Brain microvascular endothelial cell (primary cell): ENCODE measurements around the gene PTPRQ.
A peak's percentile ranks its signal among the peaks of the same experiment; 100 is the strongest.

ENCODE experiments used
- DNase-seq: peaks from one replicate; pipeline ENCODE4 v3.0.0-alpha.2; 2020
- H3K27ac ChIP-seq: fragments of 250-450 bp; sonication (Bioruptor Pico); 2 replicates; pipeline ENCODE4 v1.5.1; 2020; ENCODE audit warnings: mild to moderate bottlenecking, moderate library complexity
- H3K27me3 ChIP-seq: fragments of 250-450 bp; sonication (Bioruptor Pico); replicated peaks from 2 replicates; pipeline ENCODE4 v1.5.1; 2020; ENCODE audit warnings: mild to moderate bottlenecking
- H3K36me3 ChIP-seq: fragments of 250-450 bp; sonication (Bioruptor Pico); replicated peaks from 2 replicates; pipeline ENCODE4 v1.5.1; 2020; ENCODE audit warnings: mild to moderate bottlenecking
- H3K4me3 ChIP-seq: 2 replicates; pipeline ENCODE4 v1.5.1; 2011; ENCODE audit warnings: low read depth, mild to moderate bottlenecking, control low read depth, low read length, moderate library complexity
- in situ Hi-C: cut with HindIII; loops from 2 replicates; pipeline ENCODE4 v1.10.0; 2017; ENCODE audit warnings: low sequenced_read_pairs, low pct_ligation_motif_present
- TF ChIP-seq, protein P1 (sequence below): IDR thresholded peaks from 2 replicates; pipeline ENCODE4 v1.5.1; 2011; ENCODE audit warnings: low read depth, mild to moderate bottlenecking, moderate library complexity, low read length, control low read depth, inconsistent platforms; ENCODE audit errors: missing control alignments

PTPRQ gene

DNA sequence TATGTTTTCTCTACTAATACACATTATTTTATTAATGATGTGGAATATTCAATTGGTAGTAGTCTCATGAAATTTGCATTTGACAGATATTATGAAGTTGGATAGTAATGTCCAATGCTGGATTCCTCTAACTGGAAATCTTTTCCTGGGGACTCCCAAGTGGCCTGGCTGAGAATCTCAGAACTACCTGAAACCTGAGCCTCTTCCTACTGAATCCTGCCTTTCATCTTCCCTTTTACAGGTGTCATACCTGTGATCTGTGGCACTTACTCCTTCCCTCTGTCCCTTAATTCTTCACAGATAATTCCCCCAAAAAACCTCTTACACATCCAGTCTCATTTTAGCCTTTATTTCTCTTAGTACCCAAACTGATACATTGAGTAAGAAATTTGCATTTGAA, 173.7 kb downstream of the PTPRQ start:
- H3K27me3 ChIP-seq: no peaks in the 10 kb centered on the region
- H3K27ac ChIP-seq: no peak overlapping the region
- no peaks in the 10 kb centered on the region for H3K36me3 ChIP-seq
- in situ Hi-C loops: no loop called here
- no peak overlapping the region for H3K4me3 ChIP-seq
- no peak for DNase-seq
- TF ChIP-seq, protein P1, sequence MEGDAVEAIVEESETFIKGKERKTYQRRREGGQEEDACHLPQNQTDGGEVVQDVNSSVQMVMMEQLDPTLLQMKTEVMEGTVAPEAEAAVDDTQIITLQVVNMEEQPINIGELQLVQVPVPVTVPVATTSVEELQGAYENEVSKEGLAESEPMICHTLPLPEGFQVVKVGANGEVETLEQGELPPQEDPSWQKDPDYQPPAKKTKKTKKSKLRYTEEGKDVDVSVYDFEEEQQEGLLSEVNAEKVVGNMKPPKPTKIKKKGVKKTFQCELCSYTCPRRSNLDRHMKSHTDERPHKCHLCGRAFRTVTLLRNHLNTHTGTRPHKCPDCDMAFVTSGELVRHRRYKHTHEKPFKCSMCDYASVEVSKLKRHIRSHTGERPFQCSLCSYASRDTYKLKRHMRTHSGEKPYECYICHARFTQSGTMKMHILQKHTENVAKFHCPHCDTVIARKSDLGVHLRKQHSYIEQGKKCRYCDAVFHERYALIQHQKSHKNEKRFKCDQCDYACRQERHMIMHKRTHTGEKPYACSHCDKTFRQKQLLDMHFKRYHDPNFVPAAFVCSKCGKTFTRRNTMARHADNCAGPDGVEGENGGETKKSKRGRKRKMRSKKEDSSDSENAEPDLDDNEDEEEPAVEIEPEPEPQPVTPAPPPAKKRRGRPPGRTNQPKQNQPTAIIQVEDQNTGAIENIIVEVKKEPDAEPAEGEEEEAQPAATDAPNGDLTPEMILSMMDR: no peak

DNA sequence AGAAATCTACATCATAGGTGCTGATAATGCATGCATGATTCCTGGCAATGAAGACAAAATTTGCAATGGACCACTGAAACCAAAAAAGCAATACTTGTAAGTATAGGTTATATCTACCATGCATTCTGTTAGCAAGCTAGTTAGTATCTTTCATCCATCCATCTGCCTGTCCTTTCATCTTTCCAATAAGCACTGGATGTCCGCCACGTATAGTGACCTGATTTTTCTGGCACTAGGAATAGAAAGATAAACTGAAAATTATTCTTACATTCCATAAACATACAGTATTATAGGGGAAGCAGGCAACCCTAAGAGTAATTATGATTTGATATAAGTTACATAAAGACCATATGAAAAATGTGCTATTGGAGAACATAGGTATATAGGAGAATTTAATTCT, 176.2 kb downstream of the PTPRQ start:
- in situ Hi-C loops: no loop called here
- H3K27ac ChIP-seq: no peak overlapping the region
- no peak for DNase-seq
- TF ChIP-seq, protein P1: no peak
- H3K36me3 ChIP-seq: no peaks in the 10 kb centered on the region
- no peak overlapping the region for H3K4me3 ChIP-seq
- no peaks in the 10 kb centered on the region for H3K27me3 ChIP-seq

DNA sequence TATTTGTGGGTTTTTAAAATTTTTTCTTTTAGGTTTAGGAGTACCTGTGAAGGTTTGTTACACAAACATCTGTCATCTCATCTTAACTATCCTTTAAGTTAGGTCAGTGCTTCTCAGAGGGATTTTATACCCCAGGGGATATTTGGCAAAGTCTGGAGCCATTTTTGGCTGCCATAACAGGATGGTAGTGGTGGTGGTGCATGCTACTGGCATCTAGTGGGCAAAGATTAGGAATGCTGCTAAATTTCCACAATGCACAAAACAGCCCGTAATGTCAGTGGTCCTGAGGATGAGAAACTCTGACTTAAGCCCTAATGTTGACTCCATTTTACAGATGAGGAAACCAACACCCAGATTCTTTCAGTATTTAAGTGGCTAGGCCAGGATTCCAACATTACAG, 178.2 kb downstream of the PTPRQ start:
- no peak for DNase-seq
- H3K36me3 ChIP-seq: no peaks in the 10 kb centered on the region
- TF ChIP-seq, protein P1: peak; percentile 58
- H3K4me3 ChIP-seq: no peak overlapping the region
- no peaks in the 10 kb centered on the region for H3K27me3 ChIP-seq
- H3K27ac ChIP-seq: no peak overlapping the region
- in situ Hi-C loops: no loop called here

DNA sequence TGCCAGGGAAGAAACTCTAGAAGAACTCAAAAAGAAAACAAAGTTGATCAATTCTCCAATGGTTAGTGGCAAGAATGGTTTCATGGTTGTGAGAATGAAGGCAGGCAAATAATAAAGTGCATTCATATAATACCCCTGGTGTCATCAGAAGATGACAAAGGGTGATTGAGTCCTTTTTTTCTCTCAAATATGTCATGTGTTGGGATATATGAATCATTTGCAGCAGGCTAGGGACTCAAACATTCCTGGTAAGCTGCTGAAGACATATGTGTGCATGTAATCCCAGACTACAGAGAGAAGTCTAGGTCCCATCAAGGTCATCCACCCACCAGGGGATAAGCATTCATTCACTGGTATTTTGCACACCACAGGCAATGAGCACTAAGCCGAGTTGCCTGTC, 181.0 kb downstream of the PTPRQ start:
- H3K27ac ChIP-seq: no peak overlapping the region
- H3K4me3 ChIP-seq: no peak overlapping the region
- DNase-seq: no peak
- TF ChIP-seq, protein P1: no peak
- in situ Hi-C loops: no loop called here
- H3K36me3 ChIP-seq: no peaks in the 10 kb centered on the region
- no peaks in the 10 kb centered on the region for H3K27me3 ChIP-seq

DNA sequence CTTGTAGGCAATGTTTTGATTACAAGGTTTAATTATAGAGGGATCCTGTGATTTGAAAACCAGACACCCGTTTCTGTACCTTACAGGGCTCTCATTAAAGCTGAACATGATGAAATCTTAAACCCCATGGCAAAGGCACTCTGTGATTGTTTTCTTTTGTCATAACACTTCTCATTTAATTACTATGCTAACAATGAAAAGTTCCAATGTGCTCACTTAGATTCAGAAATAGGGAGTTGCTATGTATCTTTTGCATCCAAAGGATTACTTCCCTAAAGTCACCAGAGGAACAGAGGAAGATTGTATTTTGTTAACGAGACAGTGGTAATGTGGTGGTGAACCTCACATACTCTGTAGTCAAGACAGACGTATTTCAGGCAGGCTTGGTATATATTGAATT, 181.9 kb downstream of the PTPRQ start:
- in situ Hi-C loops: no loop called here
- no peaks in the 10 kb centered on the region for H3K27me3 ChIP-seq
- TF ChIP-seq, protein P1: no peak
- no peak for DNase-seq
- no peak overlapping the region for H3K27ac ChIP-seq
- H3K4me3 ChIP-seq: no peak overlapping the region
- no peaks in the 10 kb centered on the region for H3K36me3 ChIP-seq

DNA sequence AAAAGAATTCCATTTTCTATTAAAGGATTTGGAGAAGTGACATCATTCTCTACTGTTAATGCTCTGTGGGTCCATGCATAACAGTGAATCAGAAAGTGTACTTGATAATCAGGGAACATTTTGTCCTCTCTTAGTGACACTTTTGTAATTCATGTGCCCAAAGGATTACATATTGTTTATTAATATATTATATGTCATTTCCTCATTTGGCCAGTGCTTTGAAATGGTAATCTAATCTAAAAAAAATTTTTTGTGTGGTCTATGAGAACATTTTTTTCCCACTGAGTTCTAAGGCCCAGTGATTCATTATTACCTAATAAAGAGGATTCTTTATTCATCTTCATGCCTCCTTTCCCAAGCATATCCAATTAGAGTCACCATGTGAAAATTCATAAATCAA, 183.7 kb downstream of the PTPRQ start:
- Histone ChIP-seq H3K36me3 (no peaks in the 10 kb centered on the region), H3K27ac (peak overlapping the region; percentile 87), H3K27me3 (no peaks in the 10 kb centered on the region), H3K4me3 (no peak overlapping the region)
- TF ChIP-seq, protein P1: no peak
- in situ Hi-C loops: no loop called here
- DNase-seq: peak; percentile 47
